Mammary epithelial cell (primary cell): ENCODE results near the gene GPR37L1.

ENCODE experiments used
- CTCF ChIP-seq, 2 donors: IDR thresholded peaks in 1 of 2; conservative IDR thresholded peaks in 1 of 2; 2 replicates each; pipeline ENCODE4 v1.5.1; 2011 to 2012; ENCODE audit warnings: inconsistent platforms in 2 of 2, low read length in 2 of 2, mild to moderate bottlenecking in 2 of 2, control low read depth in 1 of 2, low read depth in 1 of 2; ENCODE audit not compliant: insufficient read depth in 1 of 2; ENCODE audit errors: extremely low read depth in 1 of 2
- EZH2 ChIP-seq: IDR thresholded peaks from 2 replicates; pipeline ENCODE4 v1.6.1; 2012; ENCODE audit warnings: low read length, inconsistent platforms, borderline replicate concordance

DNA sequence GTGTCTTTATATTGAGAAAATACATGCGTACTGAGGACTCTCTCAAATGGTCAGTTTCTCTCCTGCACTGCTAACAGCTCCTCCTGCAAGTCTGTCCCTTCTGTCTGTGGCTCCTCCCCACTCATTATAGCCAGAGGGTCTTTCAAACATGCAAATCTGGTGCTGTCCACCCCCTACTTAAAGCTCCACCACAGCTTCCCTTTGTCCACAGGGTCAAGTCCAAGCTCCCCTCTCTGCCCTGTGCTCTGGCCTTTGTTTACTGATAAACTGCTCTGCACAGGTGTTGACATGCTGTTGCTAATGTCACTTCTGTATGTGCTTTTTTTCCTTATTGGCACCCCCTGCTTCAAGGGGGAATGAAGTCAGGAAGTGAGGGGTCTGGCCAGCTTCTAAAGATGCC is 47.7 kb upstream of the GPR37L1 start:
- TF ChIP-seq CTCF (conservative IDR thresholded peaks at IDR 0.05 in 1 of 2, IDR thresholded peaks at IDR 0.05 in 1 of 2; ENCODE audit: extremely low read depth in 1 of 2, insufficient read depth in 1 of 2, low read depth in 1 of 2, low read length in 2 of 2) (no peak), EZH2 (no peak)
